Measurements from ENCODE around the gene TECPR2.

Gene TECPR2

DNA sequence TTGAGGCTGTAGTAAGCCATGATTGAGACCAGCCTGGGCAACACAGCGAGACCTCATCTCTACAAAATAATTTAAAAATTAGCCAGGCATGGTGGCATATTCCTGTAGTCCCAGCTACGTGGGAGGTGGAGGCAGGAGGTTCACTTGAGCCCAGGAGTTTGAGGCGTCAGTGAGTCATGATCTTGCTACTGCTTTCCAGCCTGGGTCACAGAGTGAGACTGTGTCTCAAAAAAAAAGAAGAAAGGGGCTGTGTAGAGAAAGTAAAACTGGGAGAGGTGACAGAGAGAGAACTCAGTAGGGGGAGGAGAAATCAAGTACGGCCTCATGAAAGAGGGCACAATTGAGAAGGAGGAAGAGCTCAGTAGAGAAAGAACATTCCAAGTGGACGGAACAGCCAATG lies 12.4 kb downstream of the TECPR2 start:
- no peak for DNase-seq (ENCODE audit: low read depth in 3 of 3)

DNA sequence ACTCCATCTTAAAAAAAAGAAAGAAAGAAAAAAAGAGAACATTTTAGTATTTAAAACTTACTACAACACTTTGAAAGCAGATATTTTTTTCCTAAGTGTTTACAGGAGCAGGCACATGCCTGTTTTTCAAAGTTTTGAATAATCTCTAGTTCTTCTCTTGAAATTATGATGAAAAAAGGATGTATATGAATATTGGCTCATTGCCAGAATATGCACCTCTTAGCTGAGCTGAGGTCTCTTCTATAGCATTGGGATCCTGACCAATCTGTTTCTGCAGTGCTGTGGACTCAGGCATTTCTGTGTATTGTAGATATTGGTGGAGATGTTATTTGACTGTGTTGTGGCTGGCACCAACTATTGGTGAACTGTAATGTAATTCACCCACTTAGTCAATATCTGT lies 15.0 kb downstream of the TECPR2 start:
- DNase-seq (ENCODE audit: low read depth in 3 of 3), result no peak

DNA sequence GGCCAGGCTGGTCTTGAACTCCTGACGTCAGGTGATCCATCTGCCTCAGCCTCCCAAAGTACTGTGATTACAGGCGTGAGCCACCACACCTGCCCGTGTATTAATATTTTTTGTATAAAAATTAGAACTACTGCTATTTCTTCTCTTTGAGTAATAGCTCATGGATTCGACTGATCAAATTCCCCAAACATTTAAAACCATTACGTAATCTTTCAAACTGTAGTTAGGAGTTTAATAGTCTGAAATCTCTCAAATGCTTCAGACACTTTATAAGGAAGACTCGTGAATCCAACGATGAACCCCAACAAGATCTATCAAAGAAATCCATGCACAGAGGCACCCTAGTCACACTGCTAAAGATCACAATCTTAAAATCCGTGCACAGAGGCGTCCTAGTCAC lies 16.1 kb downstream of the TECPR2 start:
- DNase-seq (ENCODE audit: low read depth in 3 of 3), result no peak

- DNase-seq (ENCODE audit: low read depth in 3 of 3), result no peak
Observed at GRCh38 chr14:102387086-102387485, 24.3 kb downstream of the TECPR2 start.

GRCh38 chr14:102389246-102389645 lies 26.5 kb downstream of the TECPR2 start:
- no peak for DNase-seq (ENCODE audit: low read depth in 3 of 3)

- DNase-seq (ENCODE audit: low read depth in 3 of 3), result no peak
Observed at GRCh38 chr14:102390064-102390855, 27.5 kb downstream of the TECPR2 start.

DNA sequence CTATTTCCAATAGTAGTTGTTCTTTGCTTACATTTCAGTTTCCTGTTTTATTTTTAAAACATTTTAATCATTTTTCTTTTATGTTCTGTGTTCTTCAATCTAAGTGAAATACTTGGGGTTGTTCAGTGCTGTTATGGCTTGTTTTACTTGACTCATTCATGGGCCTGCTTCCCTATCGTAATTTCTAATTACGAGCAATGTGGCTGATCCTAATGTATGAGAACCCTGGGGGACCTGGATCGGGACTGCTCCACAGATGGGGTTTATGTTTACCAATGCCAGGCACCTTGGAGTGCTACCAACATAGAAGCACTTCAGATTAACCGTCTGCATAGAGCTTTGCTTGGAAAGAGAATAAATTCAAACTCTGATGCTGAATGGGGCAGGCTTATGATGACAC lies 29.8 kb downstream of the TECPR2 start:
- no peak for DNase-seq (ENCODE audit: low read depth in 3 of 3)

- DNase-seq (ENCODE audit: low read depth in 3 of 3), result no peak
Observed at GRCh38 chr14:102394717-102395375, 32.1 kb downstream of the TECPR2 start.

DNA sequence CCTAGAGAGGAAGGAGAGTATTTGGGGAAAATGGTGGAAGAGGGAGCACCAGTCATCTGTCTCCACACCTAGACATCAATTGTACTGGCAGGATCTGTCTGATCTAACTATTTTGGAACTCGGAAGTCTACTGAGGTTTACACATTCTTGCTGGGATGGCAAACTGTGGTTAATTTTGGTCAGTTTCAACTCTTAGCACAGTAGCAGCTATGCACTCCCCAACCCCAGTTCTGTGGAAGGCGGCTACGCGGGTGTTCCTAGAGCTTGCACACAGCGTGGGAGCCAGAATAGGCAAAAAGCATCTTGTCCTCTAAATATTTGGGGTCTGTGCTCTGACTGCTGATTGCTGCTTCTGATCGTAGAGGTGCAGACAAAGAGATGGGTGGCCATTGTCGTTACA lies 33.8 kb downstream of the TECPR2 start:
- no peak for DNase-seq (ENCODE audit: low read depth in 3 of 3)

DNA sequence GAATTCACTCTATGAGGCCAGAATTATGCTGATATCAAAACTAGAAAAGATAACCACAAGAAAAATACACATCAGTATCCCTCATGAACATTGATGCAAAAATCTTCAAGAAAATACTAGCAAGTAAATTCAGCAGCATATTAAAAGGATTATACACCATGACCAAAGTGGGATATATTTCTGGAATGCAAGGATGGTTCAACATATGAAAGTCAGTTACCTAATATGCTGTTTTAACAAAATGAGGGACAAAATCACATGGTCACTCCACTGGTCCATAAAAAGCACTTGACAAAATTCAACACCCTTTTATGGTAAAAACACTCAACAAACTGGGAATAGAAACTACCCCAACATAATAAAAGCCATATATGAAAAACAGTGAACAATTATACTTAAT lies 40.3 kb downstream of the TECPR2 start:
- DNase-seq (ENCODE audit: low read depth in 3 of 3), result no peak

DNA sequence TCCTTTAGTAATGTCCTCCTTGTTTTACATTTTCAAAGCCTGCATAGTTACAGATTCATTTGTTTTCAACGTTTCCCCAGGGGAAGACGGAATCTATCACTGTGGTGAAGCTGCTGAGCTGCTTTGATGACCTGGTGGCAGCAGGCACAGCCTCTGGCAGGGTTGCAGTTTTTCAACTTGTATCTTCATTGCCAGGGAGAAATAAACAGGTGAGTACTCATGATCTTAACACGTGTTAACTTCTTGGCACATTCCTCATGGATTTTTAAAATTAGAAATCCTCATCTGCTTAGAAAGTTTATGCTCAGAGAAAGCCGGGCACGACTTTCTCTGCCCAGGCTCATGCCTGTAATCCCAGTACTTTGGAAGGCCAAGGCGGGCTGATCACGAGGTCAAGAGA lies 44.5 kb downstream of the TECPR2 start:
- no peak for DNase-seq (ENCODE audit: low read depth in 3 of 3)

- no peak for DNase-seq (ENCODE audit: low read depth in 3 of 3)
Observed at GRCh38 chr14:102408724-102409123, 46.0 kb downstream of the TECPR2 start.

- DNase-seq (ENCODE audit: low read depth in 3 of 3), result no peak
Observed at GRCh38 chr14:102415671-102416070, 52.9 kb downstream of the TECPR2 start.

DNA sequence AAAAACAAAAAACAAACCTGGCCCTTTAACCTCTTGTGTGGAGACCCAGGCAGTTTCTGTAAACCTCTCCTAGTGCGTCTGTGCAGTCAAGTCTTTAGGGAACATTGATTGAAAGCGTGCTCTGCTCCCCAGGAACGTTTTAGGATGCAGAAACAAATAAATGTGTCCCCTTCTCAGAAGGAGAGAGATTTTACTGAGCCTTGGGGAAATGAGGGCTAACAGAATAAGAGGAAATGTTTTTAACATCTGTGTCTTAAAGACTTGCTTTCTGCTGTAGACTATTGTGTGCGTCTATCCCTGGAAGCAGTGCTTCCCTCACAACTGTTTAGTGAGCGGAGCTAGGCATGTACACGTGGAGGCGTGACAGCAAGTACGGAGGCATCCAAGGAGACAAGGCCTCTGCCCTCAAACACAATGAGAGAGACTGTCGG lies 54.3 kb downstream of the TECPR2 start:
- DNase-seq (ENCODE audit: low read depth in 3 of 3), result no peak

DNA sequence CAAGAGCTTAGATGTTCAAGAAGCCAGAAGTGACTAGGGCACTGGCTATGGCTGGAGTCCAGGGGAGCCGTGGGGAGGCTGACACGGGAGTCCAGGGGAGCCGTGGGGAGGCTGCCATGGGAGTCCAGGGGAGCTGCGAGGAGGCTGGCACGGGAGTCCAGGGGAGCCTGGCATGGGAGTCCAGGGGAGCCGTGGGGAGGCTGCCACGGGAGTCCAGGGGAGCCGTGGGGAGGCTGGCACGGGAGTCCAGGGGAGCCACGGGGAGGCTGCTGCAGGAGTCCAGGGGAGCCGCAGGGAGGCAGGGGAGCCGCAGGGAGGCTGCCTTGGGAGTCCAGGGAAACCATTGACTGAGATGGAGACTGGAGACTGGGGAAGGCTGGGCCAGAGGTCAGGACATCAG lies 54.9 kb downstream of the TECPR2 start:
- DNase-seq (ENCODE audit: low read depth in 3 of 3), result no peak

DNA sequence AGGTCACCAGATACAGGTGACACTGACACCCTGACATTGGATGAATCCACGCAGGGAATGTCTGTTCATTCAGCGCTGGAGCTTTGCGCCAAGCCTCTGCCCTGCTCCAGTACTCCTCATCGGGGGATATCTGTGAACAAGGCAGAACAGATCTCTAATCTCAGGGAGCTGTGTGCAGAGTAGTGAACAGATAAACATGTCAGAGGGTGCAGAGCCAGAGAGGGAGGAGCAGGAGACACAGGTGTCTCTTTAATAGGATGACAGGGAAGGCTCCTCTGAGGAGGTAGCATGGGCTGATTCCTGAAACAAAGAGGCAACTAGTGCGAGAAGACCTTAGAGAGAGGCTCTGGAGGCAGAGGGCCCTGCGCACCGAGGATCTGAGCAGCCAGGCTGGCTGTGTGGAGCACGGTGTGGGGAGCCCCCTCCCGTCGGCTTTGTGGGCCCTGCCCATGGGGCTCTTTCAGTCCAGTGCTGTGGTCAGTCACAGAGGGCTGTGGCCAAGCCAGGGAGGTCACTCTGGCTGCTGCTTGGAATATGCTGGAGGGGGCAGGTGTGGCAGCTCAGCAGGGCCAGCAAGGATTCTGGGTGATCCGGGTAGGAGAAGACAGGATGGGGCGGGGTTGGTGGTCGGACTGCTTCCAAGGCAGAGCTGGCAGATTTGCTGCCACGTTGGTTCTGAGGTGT lies 55.6 kb downstream of the TECPR2 start:
- no peak for DNase-seq (ENCODE audit: low read depth in 3 of 3)

GRCh38 chr14:102418853-102419240 lies 56.1 kb downstream of the TECPR2 start:
- DNase-seq (ENCODE audit: low read depth in 3 of 3), result no peak

DNA sequence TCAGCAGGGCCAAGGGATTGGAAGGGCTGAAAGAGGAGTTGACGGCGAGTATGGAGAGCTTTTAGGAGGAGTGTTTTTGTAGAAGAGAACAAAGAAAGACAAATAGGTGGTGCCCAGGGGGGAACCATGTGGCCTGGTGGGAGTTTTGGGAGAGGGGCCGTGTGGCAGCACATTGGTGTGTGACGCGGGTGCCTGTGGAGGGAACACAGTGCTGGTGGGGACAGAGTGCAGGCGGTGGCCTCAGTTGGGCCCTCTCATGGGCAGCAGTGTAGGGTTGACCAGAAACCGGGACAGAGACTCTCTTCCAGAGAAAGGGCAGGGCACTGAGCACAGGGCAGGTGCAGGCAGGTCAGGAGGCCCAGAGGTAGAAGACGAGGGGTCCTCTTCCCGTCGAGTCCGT lies 56.5 kb downstream of the TECPR2 start:
- DNase-seq (ENCODE audit: low read depth in 3 of 3), result no peak

DNA sequence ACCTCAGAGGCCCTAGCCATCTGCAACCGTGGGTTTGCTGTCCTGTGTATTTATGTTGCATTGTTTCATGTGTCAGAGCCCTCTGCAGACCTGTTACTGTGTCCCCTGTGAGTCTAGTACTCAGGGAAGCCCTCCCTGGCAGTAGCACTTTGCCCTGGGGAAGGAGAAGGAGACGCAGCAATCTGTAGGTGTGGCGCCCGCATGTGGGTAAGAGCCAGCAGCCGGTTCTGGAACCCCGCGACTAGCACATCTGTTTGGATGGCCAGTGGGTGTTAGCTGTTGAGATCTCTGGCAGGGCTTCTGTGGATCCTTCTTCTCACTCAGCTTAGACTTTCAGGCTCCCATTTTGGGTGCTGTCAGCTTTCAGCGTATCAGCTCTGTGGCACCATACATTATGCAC lies 57.0 kb downstream of the TECPR2 start:
- DNase-seq (ENCODE audit: low read depth in 3 of 3), result no peak

GRCh38 chr14:102421411-102422057 lies 58.8 kb downstream of the TECPR2 start:
- DNase-seq (ENCODE audit: low read depth in 3 of 3), result no peak

GRCh38 chr14:102424520-102424919 lies 61.8 kb downstream of the TECPR2 start:
- no peak for DNase-seq (ENCODE audit: low read depth in 3 of 3)

- DNase-seq (ENCODE audit: low read depth in 3 of 3), result no peak
Observed at GRCh38 chr14:102424923-102425322, 62.2 kb downstream of the TECPR2 start.
